ENCODE data around the gene ADM5. TPM values are rescaled to one million over a fixed set of nuclear protein-coding genes. Genes with fewer than 3 reads are reported as not detected.

Gene ADM5
- total RNA-seq, 1 donor from 2014 or later = 3.2 TPM

GRCh38 chr19:49700563-49700962 lies 11.2 kb downstream of the ADM5 start:
- no peaks in the 10 kb centered on the region for H3K4me1 Mint-ChIP-seq (ENCODE audit: low read depth, unreplicated experiment)

GRCh38 chr19:49701271-49701786 lies 11.9 kb downstream of the ADM5 start:
- Mint-ChIP-seq H3K27me3 (ENCODE audit: unreplicated experiment) (peaks cover 7% of the 10 kb centered on the region), H3K4me3 (ENCODE audit: unreplicated experiment) (no peak overlapping the region), H3K4me1 (ENCODE audit: low read depth, unreplicated experiment) (no peaks in the 10 kb centered on the region), H3K9me3 (ENCODE audit: unreplicated experiment) (no peaks in the 10 kb centered on the region), H3K36me3 (ENCODE audit: unreplicated experiment) (no peaks in the 10 kb centered on the region), H3K27ac (ENCODE audit: unreplicated experiment) (no peak overlapping the region)
- no peak for DNase-seq
- TF ChIP-seq CTCF (IDR thresholded peaks at IDR 0.05; ENCODE audit: partially characterized antibody, unreplicated experiment) = no peak

More at GRCh38 chr19:49700563-49700962, 11.2 kb downstream of the ADM5 start:
- peaks cover 7% of the 10 kb centered on the region for H3K27me3 Mint-ChIP-seq (ENCODE audit: unreplicated experiment)
- no peak for DNase-seq
- no peaks in the 10 kb centered on the region for H3K36me3 Mint-ChIP-seq (ENCODE audit: unreplicated experiment)
- H3K9me3 Mint-ChIP-seq (ENCODE audit: unreplicated experiment) = no peaks in the 10 kb centered on the region
- no peak for TF ChIP-seq CTCF (IDR thresholded peaks at IDR 0.05; ENCODE audit: partially characterized antibody, unreplicated experiment)
- H3K4me3 Mint-ChIP-seq (ENCODE audit: unreplicated experiment) = no peak overlapping the region
- H3K27ac Mint-ChIP-seq (ENCODE audit: unreplicated experiment) = no peak overlapping the region

GRCh38 chr19:49704888-49705642 lies 15.7 kb downstream of the ADM5 start:
- no peak overlapping the region for H3K4me3 Mint-ChIP-seq (ENCODE audit: unreplicated experiment)
- peaks cover 4% of the 10 kb centered on the region for H3K27me3 Mint-ChIP-seq (ENCODE audit: unreplicated experiment)
- no peak overlapping the region for H3K27ac Mint-ChIP-seq (ENCODE audit: unreplicated experiment)
- peaks cover 1% of the 10 kb centered on the region for H3K9me3 Mint-ChIP-seq (ENCODE audit: unreplicated experiment)
- no peak for DNase-seq
- H3K36me3 Mint-ChIP-seq (ENCODE audit: unreplicated experiment) = no peaks in the 10 kb centered on the region
- TF ChIP-seq CTCF (IDR thresholded peaks at IDR 0.05; ENCODE audit: partially characterized antibody, unreplicated experiment) = no peak
- H3K4me1 Mint-ChIP-seq (ENCODE audit: low read depth, unreplicated experiment) = no peaks in the 10 kb centered on the region

GRCh38 chr19:49705919-49706318 lies 16.5 kb downstream of the ADM5 start:
- Mint-ChIP-seq H3K27ac (ENCODE audit: unreplicated experiment) (no peak overlapping the region), H3K9me3 (ENCODE audit: unreplicated experiment) (peaks cover 1% of the 10 kb centered on the region), H3K4me3 (ENCODE audit: unreplicated experiment) (no peak overlapping the region), H3K36me3 (ENCODE audit: unreplicated experiment) (no peaks in the 10 kb centered on the region), H3K4me1 (ENCODE audit: low read depth, unreplicated experiment) (no peaks in the 10 kb centered on the region), H3K27me3 (ENCODE audit: unreplicated experiment) (peaks cover 4% of the 10 kb centered on the region)
- no peak for DNase-seq
- TF ChIP-seq CTCF (IDR thresholded peaks at IDR 0.05; ENCODE audit: partially characterized antibody, unreplicated experiment) = no peak

GRCh38 chr19:49710372-49710951 lies 21.1 kb downstream of the ADM5 start:
- Mint-ChIP-seq H3K4me3 (ENCODE audit: unreplicated experiment) (no peak overlapping the region), H3K36me3 (ENCODE audit: unreplicated experiment) (peaks cover 4% of the 10 kb centered on the region), H3K4me1 (ENCODE audit: low read depth, unreplicated experiment) (no peaks in the 10 kb centered on the region), H3K27me3 (ENCODE audit: unreplicated experiment) (peaks cover 7% of the 10 kb centered on the region), H3K9me3 (ENCODE audit: unreplicated experiment) (peaks cover 3% of the 10 kb centered on the region), H3K27ac (ENCODE audit: unreplicated experiment) (no peak overlapping the region)
- no peak for TF ChIP-seq CTCF (IDR thresholded peaks at IDR 0.05; ENCODE audit: partially characterized antibody, unreplicated experiment)
- DNase-seq = no peak
